Thoracic aorta (tissue), 2 donors: ENCODE measurements around the gene YKT6. TPM values are rescaled to one million over a fixed set of nuclear protein-coding genes. Genes with fewer than 3 reads are reported as not detected.

ENCODE experiments used
- ATAC-seq: fragments of 150-250 bp; one replicate; pipeline ENCODE4 v1.8.0; 2017; ENCODE audit warnings: low read depth; ENCODE audit not compliant: insufficient number of reproducible peaks, low FRiP score
- DNase-seq: peaks from one replicate; pipeline ENCODE4 v3.0.0-alpha.2; 2020; ENCODE audit warnings: low spot score
- H3K27ac ChIP-seq, 2 donors: fragments of 200-600 bp; sonication (generic); 1 replicate in 1 of 2; 2 replicates in 1 of 2; pipeline ENCODE4 v1.5.1; 2016; ENCODE audit warnings: mild to moderate bottlenecking in 2 of 2, moderate library complexity in 2 of 2
- H3K27me3 ChIP-seq: fragments of 200-600 bp; sonication (generic); replicated peaks from 2 replicates; pipeline ENCODE4 v1.6.0; 2016; ENCODE audit warnings: mild to moderate bottlenecking; ENCODE audit not compliant: insufficient read depth
- H3K36me3 ChIP-seq: fragments of 200-600 bp; sonication (generic); one replicate; pipeline ENCODE4 v1.5.1; 2016
- H3K4me1 ChIP-seq, 2 donors: fragments of 200-600 bp; sonication (generic); 1 replicate in 1 of 2; 2 replicates in 1 of 2; pipeline versions ENCODE4 v1.5.1 to v1.6.0; 2016; ENCODE audit warnings: low read depth in 2 of 2, mild to moderate bottlenecking in 1 of 2; ENCODE audit not compliant: control insufficient read depth in 1 of 2
- H3K4me3 ChIP-seq: fragments of 200-600 bp; sonication (generic); 2 replicates; pipeline ENCODE4 v1.5.1; 2016; ENCODE audit warnings: mild to moderate bottlenecking
- H3K9me3 ChIP-seq: fragments of 200-600 bp; sonication (generic); 2 replicates; pipeline ENCODE4 v1.5.1; 2016
- CTCF ChIP-seq: fragments of 200-600 bp; sonication (generic); IDR thresholded peaks from one replicate; pipeline ENCODE4 v1.5.1; 2019; ENCODE audit warnings: antibody characterized with exemption
- total RNA-seq, 2 donors: library from RNA; depleted of rRNA; stranded (reverse); fragments of >200 nt; gene quantifications; one replicate each; pipeline versions ENCODE4 v1.1.0 to v1.2.3, GENCODE V29; 2016

YKT6 gene
- total RNA-seq, 2 donors from 2014 or later, result 62.0 to 69.6 TPM

DNA sequence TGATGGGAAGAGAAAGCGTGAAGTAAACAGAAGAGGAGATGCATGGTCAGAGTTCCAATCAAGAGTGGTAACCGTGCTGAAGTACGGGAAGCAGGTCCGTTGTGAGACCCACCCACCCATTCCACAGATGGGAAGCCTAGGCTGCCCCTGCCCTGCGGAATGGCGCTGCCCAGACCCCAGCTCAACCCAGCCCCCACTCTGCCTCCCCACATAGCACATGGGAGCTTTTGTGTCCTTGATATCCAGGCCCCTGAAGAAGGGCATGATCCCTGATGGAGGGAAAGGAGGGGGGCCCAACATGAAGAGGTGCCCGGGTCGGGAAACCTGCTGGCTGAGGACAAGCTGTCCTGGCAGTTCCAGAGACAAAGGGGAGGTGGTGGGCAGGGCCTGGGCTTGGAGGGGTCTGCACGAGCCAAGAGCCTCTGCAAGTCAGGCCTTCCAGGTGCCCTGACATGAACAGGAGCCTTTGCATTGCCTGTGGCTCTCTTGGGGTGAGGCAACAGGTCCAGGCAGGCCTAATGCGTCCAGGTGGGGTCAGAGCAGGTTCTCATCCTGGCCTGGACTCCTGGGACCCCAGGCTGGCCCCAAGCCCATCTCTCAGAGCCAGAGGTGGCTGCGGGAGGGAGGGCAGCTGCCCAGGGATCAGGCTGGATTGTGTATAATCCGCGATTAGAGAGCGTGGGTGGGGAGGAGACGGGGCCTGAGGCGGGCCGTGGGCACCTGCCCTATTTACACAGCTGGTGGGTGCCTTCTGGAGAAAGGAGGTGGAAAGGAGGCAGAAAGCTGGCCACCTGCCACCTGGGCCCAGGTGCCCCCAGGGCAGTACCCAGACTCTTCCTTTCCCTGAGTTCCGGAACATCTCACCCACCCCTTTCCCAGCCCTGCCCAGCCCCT lies 23.5 kb downstream of the YKT6 start:
- no peaks in the 10 kb centered on the region for H3K9me3 ChIP-seq
- H3K27me3 ChIP-seq, result no peaks in the 10 kb centered on the region
- H3K27ac ChIP-seq, result no peak overlapping the region
- DNase-seq (no peak), ATAC-seq (no peak)
- H3K4me1 ChIP-seq, result no peaks in the 10 kb centered on the region
- TF ChIP-seq CTCF, result no peak
- H3K4me3 ChIP-seq, result no peak overlapping the region
- no peaks in the 10 kb centered on the region for H3K36me3 ChIP-seq

DNA sequence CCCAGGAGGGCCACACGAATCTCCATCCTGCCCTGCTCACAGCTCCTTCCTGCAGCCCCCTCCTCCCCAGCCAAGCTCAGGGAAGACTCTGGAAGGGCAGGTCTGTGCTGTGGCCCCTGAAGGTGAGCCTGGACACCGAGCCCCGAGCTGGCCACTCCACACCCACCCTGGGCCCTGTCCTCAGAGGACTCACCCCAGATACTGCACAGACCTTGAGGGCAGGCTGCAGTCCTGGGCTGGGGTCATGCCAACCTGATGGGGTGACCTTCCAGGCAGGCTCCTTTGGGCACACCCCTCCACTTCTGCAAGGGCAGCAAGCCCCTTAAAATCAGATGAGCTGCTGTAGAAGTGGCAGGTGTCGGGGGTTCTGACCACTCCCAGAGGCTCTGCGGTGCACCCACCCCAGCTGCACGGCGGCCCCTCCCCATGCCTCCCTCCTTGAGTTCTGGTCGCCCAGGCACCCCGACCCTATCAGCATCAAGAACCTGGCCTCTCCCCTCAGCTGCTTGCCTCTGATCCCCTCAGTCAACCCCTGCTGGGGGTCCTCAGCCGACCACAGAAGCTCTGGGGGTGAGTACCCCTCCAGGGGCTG lies 24.3 kb downstream of the YKT6 start:
- no peak for TF ChIP-seq CTCF
- H3K4me1 ChIP-seq, result no peaks in the 10 kb centered on the region
- H3K36me3 ChIP-seq, result no peaks in the 10 kb centered on the region
- no peak for DNase-seq
- H3K27ac ChIP-seq, result no peak overlapping the region
- no peaks in the 10 kb centered on the region for H3K27me3 ChIP-seq
- no peak overlapping the region for H3K4me3 ChIP-seq
- ATAC-seq, result no peak
- no peaks in the 10 kb centered on the region for H3K9me3 ChIP-seq

DNA sequence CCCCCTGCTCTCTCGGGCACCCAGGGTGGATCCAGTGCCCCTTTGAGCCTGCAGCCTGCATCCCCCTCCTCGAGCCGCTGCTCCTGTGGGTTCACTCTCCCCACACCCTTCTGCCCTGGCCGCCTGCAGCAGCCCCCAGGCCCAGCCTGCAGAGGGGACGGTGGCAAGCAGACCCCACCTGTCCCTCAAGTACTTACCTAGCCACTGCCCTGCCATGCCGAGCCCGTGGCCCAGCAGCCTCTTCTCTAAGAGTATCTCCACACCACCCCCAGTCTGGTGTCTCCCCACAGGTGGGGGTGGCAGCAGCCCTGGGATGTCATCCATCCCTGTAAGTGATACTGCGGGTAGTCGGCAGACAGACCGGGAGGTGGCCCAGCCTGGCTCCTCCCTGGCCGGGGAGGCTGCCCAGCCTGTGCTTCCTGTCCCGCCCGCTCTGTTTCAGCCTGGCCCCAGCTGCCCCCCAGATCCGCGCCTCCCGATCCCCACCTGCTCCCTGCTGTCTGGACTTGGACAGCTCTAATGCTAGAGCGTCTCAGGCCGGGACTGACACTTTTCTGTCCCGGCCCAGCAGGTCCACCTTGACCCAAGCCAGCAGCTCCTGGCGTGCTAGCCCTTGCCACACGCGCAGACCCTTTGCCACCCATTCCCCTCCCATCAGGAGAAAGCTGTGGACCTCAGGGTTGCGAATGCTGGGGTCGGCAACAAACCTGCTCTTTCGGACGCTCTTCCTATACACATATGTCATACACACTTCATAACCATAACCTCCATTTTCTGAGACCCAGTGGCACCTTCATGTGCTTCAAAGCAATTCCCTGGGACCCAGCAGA lies 25.0 kb downstream of the YKT6 start:
- no peak for ATAC-seq
- Histone ChIP-seq H3K9me3 (no peaks in the 10 kb centered on the region), H3K4me1 (no peaks in the 10 kb centered on the region), H3K4me3 (no peak overlapping the region), H3K27me3 (no peaks in the 10 kb centered on the region), H3K27ac (no peak overlapping the region), H3K36me3 (no peaks in the 10 kb centered on the region)
- DNase-seq, result no peak
- no peak for TF ChIP-seq CTCF

- no peak for ATAC-seq
- Histone ChIP-seq H3K27ac (no peak overlapping the region), H3K4me3 (no peak overlapping the region), H3K27me3 (no peaks in the 10 kb centered on the region), H3K9me3 (no peaks in the 10 kb centered on the region), H3K36me3 (no peaks in the 10 kb centered on the region), H3K4me1 (no peaks in the 10 kb centered on the region)
- no peak for DNase-seq
- TF ChIP-seq CTCF, result no peak
Measured at GRCh38 chr7:44226396-44226753, 25.6 kb downstream of the YKT6 start.

GRCh38 chr7:44227911-44228310 lies 27.1 kb downstream of the YKT6 start:
- ATAC-seq (no peak), DNase-seq (no peak)
- TF ChIP-seq CTCF, result no peak
- no peaks in the 10 kb centered on the region for H3K9me3 ChIP-seq
- H3K4me1 ChIP-seq, result no peaks in the 10 kb centered on the region
- H3K36me3 ChIP-seq, result no peaks in the 10 kb centered on the region
- H3K27ac ChIP-seq, result no peak overlapping the region
- H3K4me3 ChIP-seq, result no peak overlapping the region
- H3K27me3 ChIP-seq, result no peaks in the 10 kb centered on the region
